Body of pancreas (tissue), 4 donors: ENCODE results near the gene RASSF8. TPM values are rescaled to one million over a fixed set of nuclear protein-coding genes. Genes with fewer than 3 reads are reported as not detected.

ENCODE experiments used
- ATAC-seq: fragments of 150-250 bp; one replicate; pipeline ENCODE4 v1.9.1; 2016
- DNase-seq, 4 donors: peaks; one replicate each; pipeline ENCODE4 v3.0.0-alpha.2; 2019
- H3K27ac ChIP-seq, 4 donors: fragments of 200-600 bp; sonication (generic); 1 replicate in 3 of 4; 2 replicates in 1 of 4; pipeline versions ENCODE4 v1.5.1 to v1.6.1; 2016 to 2019; ENCODE audit warnings: mild to moderate bottlenecking in 1 of 4, mixed read lengths in 1 of 4, moderate library complexity in 1 of 4
- H3K27me3 ChIP-seq, 2 donors: fragments of 200-600 bp; sonication (generic); one replicate each; pipeline ENCODE4 v1.6.0; 2016; ENCODE audit warnings: mild to moderate bottlenecking in 1 of 2
- H3K36me3 ChIP-seq, 2 donors: fragments of 200-600 bp; sonication (generic); replicated peaks in 1 of 2; 2 replicates each; pipeline ENCODE4 v1.5.1; 2016; ENCODE audit warnings: low read depth in 2 of 2; ENCODE audit not compliant: insufficient read depth in 1 of 2
- H3K4me1 ChIP-seq: fragments of 200-600 bp; sonication (generic); one replicate; pipeline ENCODE4 v1.6.0; 2016
- H3K4me3 ChIP-seq, 2 donors: fragments of 200-600 bp; sonication (generic); 1 replicate in 1 of 2; 2 replicates in 1 of 2; pipeline ENCODE4 v1.5.1; 2016 to 2019
- H3K9me3 ChIP-seq, 3 donors: fragments of 200-600 bp; sonication (generic); 1 replicate in 2 of 3; 2 replicates in 1 of 3; pipeline ENCODE4 v1.5.1; 2016
- POLR2A ChIP-seq, 3 donors: fragments of 450-650 bp; IDR thresholded peaks; one replicate each; pipeline ENCODE4 v1.6.1; 2016; ENCODE audit warnings: antibody characterized with exemption in 3 of 3, mild to moderate bottlenecking in 2 of 3
- WGBS, 2 donors: methylation state at CpG; one replicate each; pipeline ENCODE4 v1.1.5; 2017; 5-methylcytosine and 5-hydroxymethylcytosine counted together
- intact Hi-C: fragments of 100-400 bp; cut with DNase I; formaldehyde crosslinking; loops from one replicate; pipeline ENCODE4 v1.15.1; 2023
- total RNA-seq, 2 donors: library from RNA; depleted of rRNA; stranded (reverse); fragments of >200 nt; gene quantifications; one replicate each; pipeline ENCODE4 v1.1.0, GENCODE V29; 2016
- TF ChIP-seq, protein P1 (sequence below), 7 experiments: fragments of 450-650 bp in 4 of 7; fragments of 200-600 bp in 3 of 7; sonication (generic) in 3 of 7; IDR thresholded peaks; one replicate each; pipeline ENCODE4 v1.5.1; 2016 to 2019; ENCODE audit warnings: antibody characterized with exemption in 7 of 7

The RASSF8 gene
- total RNA-seq, 2 donors from 2014 or later, result 15.8 to 19.1 TPM

DNA sequence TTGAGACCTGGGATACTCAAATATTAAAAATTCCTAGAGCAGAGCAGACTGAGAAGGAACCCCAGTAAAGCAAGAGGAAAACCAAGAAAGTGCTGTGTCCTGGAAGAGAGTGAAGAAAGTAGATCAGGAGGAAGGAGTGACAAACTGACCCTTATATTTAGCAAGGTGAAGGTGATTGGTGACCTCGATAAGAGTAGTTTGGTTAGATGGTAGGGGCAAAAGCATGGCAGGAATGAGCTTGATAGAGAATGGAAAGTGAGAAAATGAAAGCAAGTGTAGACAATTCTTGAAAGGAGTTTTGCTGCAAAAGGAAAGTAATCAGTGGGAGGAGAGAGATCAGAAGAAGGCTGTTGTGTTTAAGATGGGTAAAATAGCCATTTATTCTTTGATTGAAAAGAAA lies 51.1 kb downstream of the RASSF8 start:
- no peak overlapping the region for H3K4me3 ChIP-seq
- WGBS, 2 donors, result 81 to 95% methylated on average over 1 of the region's 1 CpG
- no peaks in the 10 kb centered on the region for H3K36me3 ChIP-seq
- H3K9me3 ChIP-seq, result no peaks in the 10 kb centered on the region
- intact Hi-C loops, result no loop called here
- TF ChIP-seq POLR2A (IDR thresholded peaks at IDR 0.05), result no peak
- TF ChIP-seq, protein P1, sequence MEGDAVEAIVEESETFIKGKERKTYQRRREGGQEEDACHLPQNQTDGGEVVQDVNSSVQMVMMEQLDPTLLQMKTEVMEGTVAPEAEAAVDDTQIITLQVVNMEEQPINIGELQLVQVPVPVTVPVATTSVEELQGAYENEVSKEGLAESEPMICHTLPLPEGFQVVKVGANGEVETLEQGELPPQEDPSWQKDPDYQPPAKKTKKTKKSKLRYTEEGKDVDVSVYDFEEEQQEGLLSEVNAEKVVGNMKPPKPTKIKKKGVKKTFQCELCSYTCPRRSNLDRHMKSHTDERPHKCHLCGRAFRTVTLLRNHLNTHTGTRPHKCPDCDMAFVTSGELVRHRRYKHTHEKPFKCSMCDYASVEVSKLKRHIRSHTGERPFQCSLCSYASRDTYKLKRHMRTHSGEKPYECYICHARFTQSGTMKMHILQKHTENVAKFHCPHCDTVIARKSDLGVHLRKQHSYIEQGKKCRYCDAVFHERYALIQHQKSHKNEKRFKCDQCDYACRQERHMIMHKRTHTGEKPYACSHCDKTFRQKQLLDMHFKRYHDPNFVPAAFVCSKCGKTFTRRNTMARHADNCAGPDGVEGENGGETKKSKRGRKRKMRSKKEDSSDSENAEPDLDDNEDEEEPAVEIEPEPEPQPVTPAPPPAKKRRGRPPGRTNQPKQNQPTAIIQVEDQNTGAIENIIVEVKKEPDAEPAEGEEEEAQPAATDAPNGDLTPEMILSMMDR (IDR thresholded peaks at IDR 0.05), result no peak
- no peak for ATAC-seq
- DNase-seq, result no peak
- no peaks in the 10 kb centered on the region for H3K27me3 ChIP-seq
- no peak overlapping the region for H3K27ac ChIP-seq
- peaks cover 16% of the 10 kb centered on the region for H3K4me1 ChIP-seq

DNA sequence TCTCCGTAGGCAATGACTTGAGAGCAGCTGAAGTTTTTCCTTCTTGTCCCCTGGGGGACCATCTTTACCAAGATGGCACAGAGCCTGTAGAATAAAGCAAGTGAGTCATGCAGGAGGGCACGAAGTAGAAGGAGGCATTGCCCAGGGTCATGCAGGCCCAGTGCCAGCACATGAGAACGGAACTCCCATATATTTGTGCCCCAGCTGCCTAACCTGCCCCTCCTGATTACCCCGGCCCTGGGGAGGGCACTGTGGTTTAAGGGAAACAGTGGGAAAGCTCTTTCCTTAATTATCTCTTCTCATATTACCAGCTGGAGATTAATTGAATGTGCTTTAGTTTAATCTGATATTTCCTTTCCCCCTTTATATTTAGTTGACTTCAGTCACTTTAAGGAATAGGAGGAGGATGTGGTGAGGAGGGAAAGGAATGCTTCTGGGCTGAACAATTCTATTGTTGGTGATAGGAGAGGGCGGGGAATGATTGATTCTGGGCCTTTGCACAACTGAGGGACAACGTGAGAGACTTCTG lies 51.9 kb downstream of the RASSF8 start:
- Histone ChIP-seq H3K36me3 (no peaks in the 10 kb centered on the region), H3K27ac (peak overlapping the region in 2 of 4 donors; percentile 2 to 20), H3K27me3 (no peaks in the 10 kb centered on the region), H3K9me3 (no peaks in the 10 kb centered on the region), H3K4me3 (no peak overlapping the region), H3K4me1 (peaks cover 16% of the 10 kb centered on the region)
- DNase-seq (no peak), ATAC-seq (no peak)
- intact Hi-C loops, result no loop called here
- TF ChIP-seq, protein P1 (IDR thresholded peaks at IDR 0.05), result no peak
- WGBS, 2 donors, result 67 to 69% methylated on average over 6 of the region's 6 CpGs

DNA sequence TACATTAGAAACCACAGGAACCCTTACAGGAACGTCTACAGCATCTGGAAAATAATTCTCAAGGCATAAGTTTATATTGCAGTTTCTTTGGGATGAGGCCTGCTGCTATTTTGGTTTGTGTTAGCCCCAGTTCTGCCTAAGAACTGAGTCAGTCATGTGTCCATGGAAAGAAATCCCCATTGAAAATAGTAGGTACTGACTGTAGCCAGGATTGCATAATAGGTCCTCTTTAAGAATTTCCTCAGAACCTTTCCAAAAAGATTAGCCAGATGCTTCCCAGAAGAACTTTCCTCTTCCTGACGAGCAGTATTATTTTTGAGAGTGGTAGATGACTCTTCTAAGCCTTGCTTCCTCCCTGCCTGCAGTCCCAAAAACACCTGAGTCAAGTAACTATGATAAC lies 52.6 kb downstream of the RASSF8 start:
- Histone ChIP-seq H3K36me3 (no peaks in the 10 kb centered on the region), H3K9me3 (no peaks in the 10 kb centered on the region), H3K27me3 (no peaks in the 10 kb centered on the region), H3K4me3 (no peak overlapping the region), H3K4me1 (peaks cover 16% of the 10 kb centered on the region), H3K27ac (peak overlapping the region in 1 of 4 donors; percentile 36)
- no peak for TF ChIP-seq POLR2A (IDR thresholded peaks at IDR 0.05)
- TF ChIP-seq, protein P1 (IDR thresholded peaks at IDR 0.05), result no peak
- ATAC-seq, result peak; percentile 48
- WGBS, 2 donors, result 61 to 67% methylated on average over 2 of the region's 2 CpGs
- no peak for DNase-seq
- intact Hi-C loops, result no loop called here

DNA sequence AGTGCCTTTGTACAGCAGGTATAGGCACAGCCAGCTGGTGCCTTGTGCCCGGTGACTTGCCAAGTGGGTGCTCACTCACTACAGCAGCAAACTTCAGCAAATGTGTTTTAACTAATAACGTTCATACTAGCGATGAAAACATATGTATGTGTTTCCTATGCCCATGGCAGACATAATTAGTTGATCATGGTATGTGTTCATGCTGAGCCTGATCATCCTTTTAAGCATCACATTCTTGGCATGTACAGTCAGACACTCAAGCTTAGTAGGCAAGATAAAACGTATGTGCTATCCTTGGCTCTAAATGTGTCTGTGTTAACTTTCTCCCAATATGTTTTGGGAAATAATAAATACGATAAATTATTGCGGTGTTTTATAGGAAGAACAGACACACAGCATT lies 55.6 kb downstream of the RASSF8 start:
- Histone ChIP-seq H3K36me3 (no peaks in the 10 kb centered on the region), H3K4me3 (no peak overlapping the region), H3K27me3 (no peaks in the 10 kb centered on the region), H3K4me1 (peaks cover 22% of the 10 kb centered on the region), H3K27ac (no peak overlapping the region), H3K9me3 (no peaks in the 10 kb centered on the region)
- intact Hi-C loops, result no loop called here
- WGBS, 2 donors, result 82 to 88% methylated on average over 6 of the region's 6 CpGs
- DNase-seq (no peak), ATAC-seq (no peak)
- TF ChIP-seq, protein P1 (IDR thresholded peaks at IDR 0.05), result no peak
- no peak for TF ChIP-seq POLR2A (IDR thresholded peaks at IDR 0.05)

DNA sequence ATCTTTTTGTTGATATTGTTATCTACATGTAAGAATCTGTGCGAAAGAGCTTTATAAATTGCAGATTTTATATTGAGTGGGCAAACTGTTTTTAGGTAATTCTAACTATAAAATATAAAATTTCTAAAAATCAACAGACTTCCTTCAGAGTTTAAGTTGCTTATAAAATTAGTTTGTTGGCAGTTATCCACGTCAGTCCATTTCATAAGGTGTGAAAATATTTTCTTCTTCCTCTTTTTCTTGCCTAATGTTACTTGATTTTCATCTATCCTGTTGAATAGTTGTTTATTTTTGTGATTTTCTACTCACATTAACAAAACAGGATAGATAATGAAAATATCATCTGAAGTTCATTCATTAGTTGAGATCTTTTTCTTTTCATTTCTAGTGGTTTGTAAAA lies 58.0 kb downstream of the RASSF8 start:
- WGBS, 2 donors, result 72 to 79% methylated on average over 2 of the region's 2 CpGs
- ATAC-seq (no peak), DNase-seq (no peak)
- Histone ChIP-seq H3K27ac (no peak overlapping the region), H3K27me3 (no peaks in the 10 kb centered on the region), H3K4me1 (peaks cover 7% of the 10 kb centered on the region), H3K9me3 (no peaks in the 10 kb centered on the region), H3K36me3 (no peaks in the 10 kb centered on the region), H3K4me3 (no peak overlapping the region)
- TF ChIP-seq, protein P1 (IDR thresholded peaks at IDR 0.05), result no peak
- TF ChIP-seq POLR2A (IDR thresholded peaks at IDR 0.05), result no peak
- intact Hi-C loops, result no loop called here
